ENCODE data around the gene AP1G2.

The AP1G2 gene

GRCh38 chr14:23533652-23534435 is 33.7 kb downstream of the AP1G2 start:
- H3K9me3 Mint-ChIP-seq: no peaks in the 10 kb centered on the region
- peaks cover 25% of the 10 kb centered on the region for H3K27me3 Mint-ChIP-seq (ENCODE audit: low read depth, poor library complexity)
- no peak overlapping the region for H3K27ac Mint-ChIP-seq
- H3K4me1 Mint-ChIP-seq: peaks cover 56% of the 10 kb centered on the region
- no peak overlapping the region for H3K4me3 Mint-ChIP-seq
- no peak for DNase-seq
- no peak for TF ChIP-seq CTCF (IDR thresholded peaks at IDR 0.05)
- H3K36me3 Mint-ChIP-seq (ENCODE audit: low read depth): peaks cover 38% of the 10 kb centered on the region

GRCh38 chr14:23532658-23533057 is 34.9 kb downstream of the AP1G2 start:
- Mint-ChIP-seq H3K4me1 (peaks cover 53% of the 10 kb centered on the region), H3K27ac (no peak overlapping the region), H3K36me3 (ENCODE audit: low read depth) (peaks cover 46% of the 10 kb centered on the region), H3K4me3 (no peak overlapping the region), H3K9me3 (no peaks in the 10 kb centered on the region), H3K27me3 (ENCODE audit: low read depth, poor library complexity) (peaks cover 25% of the 10 kb centered on the region)
- TF ChIP-seq CTCF (IDR thresholded peaks at IDR 0.05): no peak
- DNase-seq: no peak

GRCh38 chr14:23531391-23531790 is 36.2 kb downstream of the AP1G2 start:
- H3K9me3 Mint-ChIP-seq: no peaks in the 10 kb centered on the region
- H3K36me3 Mint-ChIP-seq (ENCODE audit: low read depth): peaks cover 54% of the 10 kb centered on the region
- no peak for TF ChIP-seq CTCF (IDR thresholded peaks at IDR 0.05)
- H3K4me3 Mint-ChIP-seq: no peak overlapping the region
- no peak for DNase-seq
- H3K4me1 Mint-ChIP-seq: peaks cover 42% of the 10 kb centered on the region
- no peak overlapping the region for H3K27ac Mint-ChIP-seq
- peaks cover 22% of the 10 kb centered on the region for H3K27me3 Mint-ChIP-seq (ENCODE audit: low read depth, poor library complexity)

GRCh38 chr14:23530375-23531055 is 37.1 kb downstream of the AP1G2 start:
- Mint-ChIP-seq H3K36me3 (ENCODE audit: low read depth) (peaks cover 54% of the 10 kb centered on the region), H3K4me3 (peak overlapping the region; percentile 20), H3K27me3 (ENCODE audit: low read depth, poor library complexity) (peaks cover 21% of the 10 kb centered on the region), H3K27ac (peak overlapping the region; percentile 88), H3K4me1 (peaks cover 35% of the 10 kb centered on the region), H3K9me3 (no peaks in the 10 kb centered on the region)
- TF ChIP-seq CTCF (IDR thresholded peaks at IDR 0.05): no peak
- no peak for DNase-seq

- DNase-seq: no peak
- Mint-ChIP-seq H3K9me3 (no peaks in the 10 kb centered on the region), H3K27me3 (ENCODE audit: low read depth, poor library complexity) (peaks cover 9% of the 10 kb centered on the region), H3K4me3 (no peak overlapping the region), H3K27ac (peak overlapping the region; percentile 88), H3K36me3 (ENCODE audit: low read depth) (peaks cover 50% of the 10 kb centered on the region), H3K4me1 (peaks cover 35% of the 10 kb centered on the region)
- TF ChIP-seq CTCF (IDR thresholded peaks at IDR 0.05): no peak
Measured at GRCh38 chr14:23529016-23529415, 38.6 kb downstream of the AP1G2 start.

Data from nephron progenitor cell (in vitro differentiated cells).